Activated naive CD8-positive, alpha-beta T cell treated with anti-CD3 and anti-CD28 coated beads, Interleukin-2, amount 50 U/mL, for 16 hours (primary cell): ENCODE data around the gene C19orf85.
"Not testable (repeated sequence)": the region's sequence is repeated elsewhere in the genome, so short reads cannot be mapped to it uniquely, and the experiment has no call there.

Experiments used
- DNase-seq: peaks from one replicate; pipeline ENCODE4 v3.0.0-alpha.2; 2020; ENCODE audit warnings: low read depth, low spot score

The C19orf85 gene

DNA sequence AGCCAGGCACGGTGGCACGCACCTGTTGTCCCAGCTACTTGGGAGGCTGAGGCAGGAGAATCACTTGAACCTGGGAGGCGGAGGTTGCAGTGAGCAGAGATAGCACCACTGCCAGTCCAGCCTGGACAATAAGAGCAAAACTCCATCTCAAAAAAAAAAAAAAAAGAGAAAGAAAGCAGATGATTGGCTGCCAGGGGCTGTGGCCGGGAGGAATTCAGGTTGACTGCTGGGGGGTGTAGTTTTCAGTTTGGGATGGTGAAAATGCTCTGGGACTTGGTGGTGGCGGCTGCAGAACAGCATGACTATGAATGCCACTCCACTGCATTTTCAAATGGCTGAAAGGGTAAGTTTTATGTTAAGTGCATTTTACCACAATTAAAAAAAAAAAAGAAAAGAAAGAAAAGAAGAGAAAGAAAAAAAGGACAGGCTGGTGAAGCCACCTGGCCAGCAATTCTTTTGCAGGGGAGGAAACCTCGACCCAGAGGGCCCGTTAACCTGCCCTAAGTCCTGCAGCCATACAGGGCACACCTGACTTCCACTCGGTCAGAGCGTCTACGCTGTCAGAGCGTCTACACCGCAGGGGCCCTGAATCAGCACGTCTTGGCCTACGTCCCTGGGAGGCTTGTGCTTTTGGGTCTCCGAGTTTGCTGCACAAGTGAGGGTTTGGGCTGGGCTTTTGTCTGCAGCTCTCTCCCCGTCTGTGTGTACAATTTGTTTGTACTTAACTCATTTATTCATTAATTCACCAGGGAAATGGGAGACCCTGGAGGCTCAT, 6.7 kb downstream of the C19orf85 start:
- DNase-seq = no peak

DNA sequence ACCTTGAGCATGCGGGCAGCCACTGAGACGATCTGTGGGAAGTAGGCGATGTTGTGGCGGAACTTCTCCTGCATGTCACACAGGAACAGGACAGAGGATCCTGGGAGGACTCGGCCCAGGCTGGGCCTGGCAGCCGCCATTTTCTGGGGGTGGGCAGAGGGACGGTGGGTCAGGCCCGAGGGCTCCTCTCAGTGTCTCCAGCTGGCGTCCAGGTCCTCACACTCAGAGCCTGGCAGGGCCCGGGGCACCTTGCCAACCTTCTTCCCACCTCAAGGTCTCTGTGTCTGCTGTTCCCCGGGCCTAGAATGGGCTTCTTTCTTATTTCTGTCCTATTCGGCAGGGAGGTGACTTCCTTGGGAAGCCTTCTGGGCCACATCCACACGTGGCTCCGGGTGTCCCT, 8.2 kb downstream of the C19orf85 start:
- no peak for DNase-seq

GRCh38 chr19:55455576-55456235, 8.8 kb downstream of the C19orf85 start:
- DNase-seq = no peak

DNA sequence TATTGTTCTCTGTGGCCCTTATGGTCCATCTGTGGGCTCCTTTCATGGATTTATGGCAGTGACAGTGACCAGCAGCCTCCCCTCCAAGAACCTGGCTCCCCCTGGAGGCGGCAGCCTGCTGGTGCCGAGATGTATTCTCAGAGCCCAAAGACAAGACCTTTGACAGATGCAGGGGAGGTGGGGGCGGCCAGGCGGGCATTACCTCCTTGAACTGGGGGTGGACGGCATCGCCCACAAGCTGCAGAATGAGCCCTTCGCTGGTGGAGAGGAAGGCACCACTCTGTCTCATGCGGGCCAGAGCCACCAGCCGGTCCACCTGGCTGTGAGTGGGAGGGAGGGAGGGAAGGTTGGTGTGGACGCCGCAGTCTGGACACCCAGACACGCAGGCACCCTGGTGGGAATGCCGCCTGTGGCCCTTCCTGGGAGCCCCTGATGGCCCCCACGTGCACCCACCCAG, 9.7 kb downstream of the C19orf85 start:
- DNase-seq = no peak

DNA sequence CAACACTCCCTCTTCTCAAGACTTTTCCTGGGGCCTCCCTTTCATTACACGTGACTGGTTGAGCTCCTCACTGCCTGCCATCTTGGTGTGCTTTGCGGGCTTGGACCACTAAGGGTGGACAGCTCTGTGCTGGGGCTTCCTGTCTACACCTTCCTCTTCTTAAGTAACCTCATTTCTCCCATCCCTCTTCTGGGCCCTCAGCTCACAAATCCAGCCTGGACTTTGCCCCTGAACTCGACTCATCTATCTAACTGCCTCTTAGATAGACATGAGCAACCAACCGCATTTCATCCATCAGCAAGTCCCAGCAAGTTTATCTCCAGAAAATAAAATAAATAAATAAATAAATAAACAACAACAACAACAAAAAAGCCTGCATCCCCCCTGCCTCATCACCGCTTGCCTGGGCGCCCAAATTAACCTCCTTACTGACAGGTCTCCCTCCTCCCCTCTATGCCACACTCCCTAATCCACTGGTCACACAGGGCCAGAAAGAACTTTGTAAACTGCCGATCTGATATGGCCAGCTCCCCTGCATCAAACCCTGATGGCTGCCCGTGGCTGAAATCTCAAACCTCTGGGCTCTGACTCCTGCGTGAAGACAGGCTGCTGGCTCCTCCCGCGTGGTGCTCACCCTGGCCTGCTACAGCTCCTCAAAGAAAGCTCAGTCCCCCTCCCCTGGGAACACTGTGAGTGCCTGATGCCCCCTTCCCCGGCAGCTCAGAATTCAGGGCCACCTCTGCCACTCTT, 10.9 kb downstream of the C19orf85 start:
- no peak for DNase-seq

- DNase-seq = no peak
Measured at GRCh38 chr19:55452749-55453346, 11.7 kb downstream of the C19orf85 start.

DNA sequence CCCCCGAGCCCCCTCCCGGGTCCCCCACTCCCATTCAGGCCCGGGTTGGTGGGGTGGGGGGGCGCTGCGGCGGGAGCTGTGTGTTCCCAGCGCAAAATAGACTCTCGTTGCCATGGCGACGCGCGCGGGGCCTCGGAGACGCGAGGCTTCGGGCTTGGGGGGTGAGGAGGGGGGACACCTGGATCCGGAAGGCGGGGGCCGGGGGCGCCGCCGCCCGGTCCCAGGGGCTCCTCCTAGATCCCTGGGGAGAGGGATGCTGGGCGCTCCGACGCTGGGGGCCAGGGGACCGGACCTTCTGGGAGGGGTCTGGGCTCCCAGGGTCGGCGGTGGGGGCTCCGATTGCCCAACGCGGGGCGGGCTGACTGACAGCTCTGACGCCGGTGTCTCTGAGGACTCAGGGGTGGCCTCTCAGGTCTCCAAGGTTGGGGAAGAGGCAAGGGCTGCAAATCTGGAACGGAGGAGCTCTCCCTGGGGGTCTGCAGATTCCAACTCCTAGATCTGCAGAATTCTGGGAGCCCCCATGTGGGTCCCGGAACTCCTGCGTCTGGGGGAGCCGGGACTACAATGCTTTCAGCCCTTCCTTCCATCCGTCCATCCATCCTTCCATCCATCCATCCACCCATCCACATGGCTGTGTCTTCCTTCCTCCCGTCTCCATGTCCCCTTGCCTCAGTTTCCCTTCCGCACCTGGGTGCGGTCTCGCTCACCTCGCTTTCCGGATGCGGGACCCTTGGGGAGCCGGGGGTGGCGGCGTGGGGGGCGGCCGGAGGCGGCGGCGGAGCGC, 12.4 kb downstream of the C19orf85 start:
- no peak for DNase-seq

DNA sequence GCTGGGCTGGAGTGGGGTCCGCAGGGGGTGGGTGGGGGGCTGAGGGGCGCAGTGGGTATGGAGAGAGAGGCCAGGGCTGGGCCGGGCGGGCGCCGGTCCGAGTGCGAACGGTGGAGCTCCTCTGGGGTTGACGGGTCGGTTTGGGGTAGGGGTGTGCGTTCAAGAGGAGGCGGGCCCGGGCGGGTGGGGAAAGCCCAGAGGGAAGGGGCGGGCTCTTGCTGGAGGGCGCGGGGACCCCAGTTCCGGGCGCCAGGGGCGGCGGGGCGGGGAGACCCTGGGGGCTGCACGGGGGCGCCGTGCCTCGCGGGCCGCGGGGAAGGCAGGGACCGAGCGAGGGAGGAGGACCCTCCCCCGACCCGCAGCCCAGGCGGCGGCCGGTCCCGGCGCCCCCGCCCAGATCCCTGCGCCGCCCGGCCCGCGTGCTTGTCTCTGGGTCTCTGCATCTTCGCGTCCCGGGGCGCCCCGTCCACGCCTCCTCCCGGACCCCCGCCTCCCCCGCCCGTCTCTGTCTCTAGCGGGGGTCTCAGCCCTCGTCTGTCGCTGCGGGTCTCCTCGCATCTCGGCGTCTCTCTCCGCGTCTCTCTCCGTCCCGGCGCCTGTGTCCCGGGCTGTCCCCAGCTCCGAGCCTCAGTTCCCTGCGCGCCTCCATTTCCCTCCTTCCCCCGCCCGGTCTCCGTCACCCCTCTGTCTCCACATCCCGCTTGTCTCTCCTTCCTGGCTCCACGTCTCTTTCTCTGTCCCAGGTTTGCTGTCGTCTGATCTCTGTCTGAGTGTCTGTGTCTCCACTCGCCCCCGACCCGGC, 13.2 kb downstream of the C19orf85 start:
- no peak for DNase-seq

- no peak for DNase-seq
Measured at GRCh38 chr19:55449469-55449868, 15.1 kb downstream of the C19orf85 start.

- DNase-seq = not testable (repeated sequence)
Measured at GRCh38 chr19:55448175-55448490, 16.4 kb downstream of the C19orf85 start.

DNA sequence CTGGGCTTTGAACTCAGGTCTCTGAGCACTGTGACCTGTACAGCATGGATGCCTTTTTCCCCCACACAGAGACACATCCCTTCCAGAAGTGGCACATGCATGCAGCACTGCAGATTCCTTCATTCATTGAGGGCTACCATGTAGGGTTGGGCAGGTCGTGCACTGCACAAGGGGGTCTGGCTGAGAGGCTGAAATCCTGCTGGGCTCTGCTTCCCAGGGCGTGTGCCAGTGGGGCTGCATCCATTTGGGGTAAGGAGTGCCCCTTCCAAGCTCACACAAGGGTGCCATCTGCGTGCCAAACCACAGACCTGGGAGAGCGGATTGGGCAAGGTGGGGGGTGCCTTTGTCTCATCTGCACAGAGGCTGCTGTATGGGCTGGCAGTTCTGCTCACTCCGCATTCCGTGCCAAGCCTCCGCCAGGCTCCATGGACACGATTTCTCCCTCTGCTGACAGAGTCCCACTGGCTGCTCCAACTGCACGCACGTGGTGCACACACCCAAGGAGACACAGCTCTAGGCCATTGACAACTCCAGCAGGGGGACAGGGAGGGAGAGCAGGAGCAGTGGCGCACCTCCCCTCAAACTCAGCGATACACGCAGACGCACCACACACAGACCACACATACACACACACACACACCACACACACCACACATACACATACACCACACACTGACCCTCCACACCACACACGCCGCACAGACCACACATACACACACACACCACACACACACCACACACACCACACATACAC, 17.0 kb downstream of the C19orf85 start:
- DNase-seq = no peak

DNA sequence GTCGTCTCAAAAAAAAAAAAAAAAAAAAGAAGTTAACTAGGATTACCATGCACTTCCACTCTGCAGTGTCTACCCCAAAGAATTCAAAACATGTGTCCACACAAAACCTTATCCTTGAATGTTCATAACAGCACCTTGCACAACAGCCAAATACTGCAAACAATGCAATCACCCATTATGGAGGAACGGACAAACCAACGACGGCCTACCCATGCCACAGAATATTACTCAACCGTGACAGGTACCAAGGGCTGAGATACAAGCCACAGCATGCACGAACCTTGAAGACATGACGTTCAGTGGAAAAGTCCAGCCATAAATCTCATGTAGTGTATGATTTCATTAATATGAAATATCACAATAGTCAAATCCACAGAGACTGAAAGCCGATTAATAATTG, 18.5 kb downstream of the C19orf85 start:
- DNase-seq = no peak

- DNase-seq = no peak
Measured at GRCh38 chr19:55444646-55445045, 19.9 kb downstream of the C19orf85 start.

DNA sequence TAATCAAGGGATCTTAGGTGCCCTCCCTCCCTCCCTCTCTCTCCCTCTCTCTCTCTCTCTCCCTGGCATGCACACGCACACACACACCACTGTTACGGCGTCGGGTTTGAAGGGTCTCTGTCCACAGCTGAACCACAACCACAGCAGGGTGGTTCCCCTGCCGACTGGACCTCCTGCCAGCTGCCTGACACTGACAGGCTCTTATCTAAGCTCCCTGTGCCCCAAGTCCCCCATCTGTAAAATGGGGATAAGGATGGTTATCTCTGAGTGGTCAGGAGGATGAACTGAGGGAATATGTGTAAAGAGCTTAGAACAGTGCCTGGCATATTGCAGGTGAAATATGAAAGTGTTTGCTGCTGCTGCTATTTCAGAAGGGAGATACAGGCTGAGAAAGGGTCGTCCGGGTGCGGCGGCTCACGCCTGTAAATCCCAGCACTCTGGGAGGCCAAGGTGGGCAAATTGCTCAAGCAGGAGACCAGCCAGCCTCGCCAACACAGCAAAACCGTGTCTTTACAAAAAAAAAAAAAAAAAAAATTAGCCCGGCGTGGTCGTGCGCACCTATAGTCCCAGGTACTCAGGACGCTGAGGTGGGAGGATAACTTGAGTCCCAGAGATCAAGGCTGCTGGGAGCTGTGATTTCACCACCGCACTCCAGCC, 20.6 kb downstream of the C19orf85 start:
- DNase-seq = no peak

DNA sequence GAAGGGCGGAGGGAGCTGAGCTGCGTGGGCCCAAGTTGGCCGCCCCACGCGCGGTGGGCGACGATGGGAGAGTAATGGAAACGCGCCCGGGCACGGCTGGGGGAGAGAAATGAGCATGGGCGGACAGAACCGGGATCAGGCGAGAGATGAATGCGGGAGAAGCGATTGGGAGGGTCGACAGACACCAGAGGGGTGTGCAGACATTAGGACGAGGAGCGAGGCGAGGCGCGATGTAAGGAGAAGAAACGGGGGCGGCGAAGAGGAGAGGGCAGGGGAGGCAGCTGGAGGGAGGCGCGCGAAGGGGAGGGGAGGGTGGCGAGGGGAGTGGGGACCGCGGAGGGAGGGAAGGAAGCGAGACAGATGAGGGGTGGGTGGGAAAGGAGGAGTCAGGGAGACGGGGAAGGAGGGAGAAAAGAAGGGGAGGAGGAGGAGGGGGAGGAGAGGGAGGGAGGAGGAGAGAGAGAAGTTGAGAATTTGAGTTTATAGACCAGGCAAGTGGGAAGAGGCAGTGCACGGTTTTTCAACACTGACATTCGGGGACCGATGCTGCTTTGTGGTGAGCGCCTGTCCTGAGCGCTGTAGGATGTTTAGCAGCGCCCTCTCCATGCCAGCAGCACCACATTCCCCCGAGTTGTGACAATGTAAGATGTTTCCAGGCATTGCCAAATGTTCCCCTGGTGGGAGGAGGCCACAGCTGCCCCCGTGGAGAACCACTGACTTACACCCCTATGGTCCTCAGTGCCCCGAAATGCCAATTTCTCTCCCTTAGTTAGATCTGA, 21.3 kb downstream of the C19orf85 start, which contains the start of gene SHISA7:
Gene SHISA7 (minus strand): TSS at position 256 of the 779 bp plus-strand sequence. CDS start 437 bp downstream, outside the sequence.
- DNase-seq = no peak

DNA sequence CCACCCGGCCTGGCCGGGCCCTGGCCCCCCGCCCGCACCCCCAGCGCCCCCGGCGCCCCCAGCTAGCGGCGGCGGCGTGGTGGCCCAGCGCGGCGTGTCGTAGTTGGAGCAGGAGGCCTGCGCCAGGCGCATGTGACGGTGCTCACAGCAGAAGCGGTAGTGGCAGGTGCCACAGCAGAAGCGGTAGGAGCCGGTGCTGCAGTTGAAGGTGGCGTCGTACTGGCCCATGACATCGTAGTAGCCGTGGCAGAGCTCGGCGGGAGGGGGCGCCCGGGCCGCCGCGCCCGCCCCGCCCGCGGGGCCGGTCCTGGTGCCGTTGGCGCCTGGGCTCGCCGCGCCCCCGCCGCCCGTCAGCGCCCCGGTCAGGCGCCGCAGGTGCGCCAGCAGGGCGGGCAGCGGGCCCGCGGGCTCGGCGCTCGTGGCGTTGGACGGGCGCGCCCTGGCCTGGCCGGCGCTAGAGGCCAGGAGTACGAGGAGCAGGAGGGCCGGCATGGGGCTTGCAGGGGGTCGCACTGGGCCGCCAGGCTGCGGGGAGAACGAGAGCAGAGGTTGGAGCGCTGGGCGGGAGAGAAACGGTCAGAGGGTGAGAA, 22.1 kb downstream of the C19orf85 start:
- no peak for DNase-seq

- DNase-seq = no peak
Measured at GRCh38 chr19:55441692-55442321, 22.7 kb downstream of the C19orf85 start.

DNA sequence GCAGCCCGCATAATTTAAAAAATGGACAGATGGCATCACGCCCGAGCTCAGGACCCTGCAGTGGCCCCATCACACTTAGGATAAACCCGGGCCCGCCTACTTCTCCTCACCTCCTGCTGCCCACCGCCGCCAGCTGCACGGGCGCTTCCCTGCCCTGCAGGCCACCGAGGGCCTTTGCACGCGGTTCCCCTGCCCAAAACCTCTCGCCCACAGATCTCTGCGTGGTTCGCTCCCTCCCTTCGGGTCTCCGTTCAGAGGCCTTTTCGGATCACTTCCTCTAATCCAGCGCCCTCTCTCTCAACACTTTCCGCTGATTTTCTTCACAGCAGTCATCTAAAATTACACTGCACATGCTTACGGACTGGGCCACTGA, 23.2 kb downstream of the C19orf85 start:
- no peak for DNase-seq
